Hepatocyte (in vitro differentiated cells): ENCODE data around the gene MRPL36. TPM values are rescaled to one million over a fixed set of nuclear protein-coding genes. Genes with fewer than 3 reads are reported as not detected.

Experiments
- DNase-seq: peaks from one replicate; pipeline ENCODE4 v3.0.0-alpha.2; 2016; ENCODE audit warnings: low spot score
- H2AFZ ChIP-seq: fragments of 200-600 bp; sonication (generic); 2 replicates; pipeline ENCODE4 v1.6.0; 2016; ENCODE audit warnings: antibody characterized with exemption, mild to moderate bottlenecking
- H3K27ac ChIP-seq: fragments of 200-600 bp; sonication (generic); 2 replicates; pipeline ENCODE4 v1.5.1; 2016; ENCODE audit warnings: mild to moderate bottlenecking
- H3K27me3 ChIP-seq: fragments of 200-600 bp; sonication (generic); 2 replicates; pipeline ENCODE4 v1.6.1; 2016
- H3K36me3 ChIP-seq: fragments of 200-600 bp; sonication (generic); replicated peaks from 2 replicates; pipeline ENCODE4 v1.5.1; 2016; ENCODE audit warnings: low read depth; ENCODE audit not compliant: insufficient read depth
- H3K4me1 ChIP-seq: fragments of 200-600 bp; sonication (generic); 2 replicates; pipeline ENCODE4 v1.5.1; 2016; ENCODE audit warnings: mild to moderate bottlenecking, moderate library complexity; ENCODE audit not compliant: insufficient read depth
- H3K4me2 ChIP-seq: fragments of 200-600 bp; sonication (generic); 2 replicates; pipeline ENCODE4 v1.6.0; 2016
- H3K4me3 ChIP-seq: fragments of 200-600 bp; sonication (generic); 2 replicates; pipeline ENCODE4 v1.5.1; 2016; ENCODE audit warnings: mild to moderate bottlenecking
- H3K79me2 ChIP-seq: fragments of 200-600 bp; sonication (generic); 2 replicates; pipeline ENCODE4 v1.6.0; 2017; ENCODE audit warnings: mild to moderate bottlenecking
- H3K9me2 ChIP-seq: fragments of 200-600 bp; sonication (generic); replicated peaks from 2 replicates; pipeline ENCODE4 v1.6.0; 2017; ENCODE audit warnings: mild to moderate bottlenecking; ENCODE audit not compliant: insufficient read depth
- H3K9me3 ChIP-seq: fragments of 200-600 bp; sonication (generic); 2 replicates; pipeline ENCODE4 v1.5.1; 2016; ENCODE audit warnings: low read depth, mild to moderate bottlenecking
- H4K20me1 ChIP-seq: fragments of 200-600 bp; sonication (generic); 2 replicates; pipeline ENCODE4 v1.6.0; 2016; ENCODE audit warnings: mild to moderate bottlenecking; ENCODE audit not compliant: insufficient read depth, poor library complexity, severe bottlenecking
- CTCF ChIP-seq: fragments of 200-600 bp; sonication (generic); IDR thresholded peaks from 2 replicates; pipeline ENCODE4 v1.5.1; 2016; ENCODE audit warnings: antibody characterized with exemption, mild to moderate bottlenecking; ENCODE audit not compliant: poor library complexity
- EZH2 ChIP-seq: fragments of 200-600 bp; sonication (generic); IDR thresholded peaks from 2 replicates; pipeline ENCODE4 v1.6.1; 2016; ENCODE audit warnings: antibody characterized with exemption, mild to moderate bottlenecking, borderline replicate concordance
- EZH2phosphoT487 ChIP-seq: fragments of 200-600 bp; sonication (generic); IDR thresholded peaks from one replicate; pipeline ENCODE4 v1.6.1; 2018; ENCODE audit warnings: antibody characterized with exemption, mild to moderate bottlenecking, low read depth, moderate library complexity; ENCODE audit not compliant: unreplicated experiment, severe bottlenecking
- WGBS: methylation state at CpG from one replicate; pipeline ENCODE4 v1.1.6; 2016; ENCODE audit warnings: low lambda C conversion rate; ENCODE audit errors: missing lambda C conversion rate; 5-methylcytosine and 5-hydroxymethylcytosine counted together
- polyA plus RNA-seq: library from polyadenylated mRNA; unstranded; fragments of >200 nt; fragmentation: Nextera tagmentation; extraction: Ambion mirVana; gene quantifications from 2 replicates; pipeline ENCODE4 v1.2.1, GENCODE V29; 2016
- total RNA-seq: library from RNA; depleted of rRNA; stranded (reverse); fragments of >200 nt; gene quantifications from 2 replicates; pipeline ENCODE4 v1.2.3, GENCODE V29; 2014

Gene MRPL36
- total and polyA plus RNA-seq, 2 experiments from 2014 or later: 25.6 to 107 TPM

- 95% methylated on average over 11 of the region's 11 CpGs for WGBS
- H3K9me3 ChIP-seq: no peaks in the 10 kb centered on the region
- H3K4me1 ChIP-seq: peaks cover 14% of the 10 kb centered on the region
- no peaks in the 10 kb centered on the region for H3K27me3 ChIP-seq
- no peaks in the 10 kb centered on the region for H3K36me3 ChIP-seq
- no peak overlapping the region for H3K27ac ChIP-seq
- no peak overlapping the region for H3K4me3 ChIP-seq
- H3K9me2 ChIP-seq: no peaks in the 10 kb centered on the region
- peaks cover 34% of the 10 kb centered on the region for H3K79me2 ChIP-seq
- H4K20me1 ChIP-seq: no peaks in the 10 kb centered on the region
- H3K4me2 ChIP-seq: no peak overlapping the region
- no peak overlapping the region for H2AFZ ChIP-seq
- TF ChIP-seq EZH2phosphoT487: no peak
- DNase-seq: no peak
These were observed 1.8 kb downstream of the MRPL36 start for GRCh38 chr5:1797855-1798254.

DNA sequence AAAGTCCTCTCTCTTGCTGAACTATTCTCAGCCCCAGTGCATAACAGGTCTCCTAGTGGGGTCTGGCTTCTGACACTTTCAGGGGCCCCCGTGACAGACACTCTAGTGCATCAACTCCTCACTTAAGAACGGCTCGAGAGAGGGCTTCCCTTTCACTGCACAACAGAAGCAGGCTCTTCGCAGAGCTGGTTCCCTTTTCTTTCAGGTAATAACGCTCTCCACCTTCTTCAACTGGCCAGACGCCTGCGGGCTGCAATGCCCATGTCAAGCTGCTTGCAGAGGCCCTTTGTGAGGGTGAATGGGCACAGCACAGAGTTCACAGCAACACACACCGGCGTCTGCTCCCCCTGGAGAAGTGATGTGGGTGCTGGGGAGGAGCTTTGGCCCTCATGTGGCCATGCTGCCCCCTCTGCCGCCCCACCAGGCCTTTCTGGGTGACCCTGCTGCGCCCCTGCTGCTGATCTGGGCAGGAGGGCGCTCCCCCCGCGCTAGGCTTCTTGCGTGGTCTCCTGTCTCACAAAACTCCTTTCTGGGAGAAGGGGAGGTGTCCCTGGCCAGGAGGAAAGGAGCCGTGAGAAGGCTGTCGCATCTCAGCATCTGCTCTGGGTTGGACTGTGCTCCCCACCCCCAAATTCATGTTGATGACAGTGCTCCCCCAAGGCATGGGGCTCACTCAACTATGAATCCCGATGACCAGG lies 2.4 kb downstream of the MRPL36 start:
- Histone ChIP-seq H3K27ac (no peak overlapping the region), H3K79me2 (peaks cover 28% of the 10 kb centered on the region), H3K9me3 (no peaks in the 10 kb centered on the region), H3K27me3 (no peaks in the 10 kb centered on the region), H3K9me2 (no peaks in the 10 kb centered on the region), H3K36me3 (no peaks in the 10 kb centered on the region), H2AFZ (no peak overlapping the region), H3K4me2 (no peak overlapping the region), H3K4me1 (peaks cover 9% of the 10 kb centered on the region), H4K20me1 (no peaks in the 10 kb centered on the region), H3K4me3 (no peak overlapping the region)
- DNase-seq: no peak
- TF ChIP-seq EZH2phosphoT487: no peak
- no peak for TF ChIP-seq CTCF
- no peak for TF ChIP-seq EZH2
- 97% methylated on average over 18 of the region's 18 CpGs for WGBS

GRCh38 chr5:1796371-1797102 lies 3.1 kb downstream of the MRPL36 start:
- H3K27me3 ChIP-seq: no peaks in the 10 kb centered on the region
- no peaks in the 10 kb centered on the region for H4K20me1 ChIP-seq
- WGBS: 88% methylated on average over 21 of the region's 21 CpGs
- H3K4me1 ChIP-seq: peaks cover 7% of the 10 kb centered on the region
- no peak overlapping the region for H3K4me3 ChIP-seq
- H3K4me2 ChIP-seq: no peak overlapping the region
- H2AFZ ChIP-seq: no peak overlapping the region
- H3K79me2 ChIP-seq: peaks cover 21% of the 10 kb centered on the region
- H3K27ac ChIP-seq: no peak overlapping the region
- no peak for DNase-seq
- TF ChIP-seq EZH2phosphoT487: no peak
- no peak for TF ChIP-seq CTCF
- no peak for TF ChIP-seq EZH2
- no peaks in the 10 kb centered on the region for H3K9me2 ChIP-seq
- H3K9me3 ChIP-seq: no peaks in the 10 kb centered on the region
- no peaks in the 10 kb centered on the region for H3K36me3 ChIP-seq

GRCh38 chr5:1795931-1796330 lies 3.7 kb downstream of the MRPL36 start:
- WGBS: 93% methylated on average over 8 of the region's 8 CpGs
- Histone ChIP-seq H2AFZ (no peak overlapping the region), H3K4me3 (no peak overlapping the region), H3K36me3 (no peaks in the 10 kb centered on the region), H3K9me3 (no peaks in the 10 kb centered on the region), H3K27ac (no peak overlapping the region), H3K4me2 (no peak overlapping the region), H3K4me1 (peaks cover 7% of the 10 kb centered on the region), H3K9me2 (no peaks in the 10 kb centered on the region), H3K27me3 (no peaks in the 10 kb centered on the region), H4K20me1 (no peaks in the 10 kb centered on the region), H3K79me2 (peaks cover 19% of the 10 kb centered on the region)
- no peak for DNase-seq
- TF ChIP-seq CTCF (no peak), EZH2phosphoT487 (no peak), EZH2 (no peak)
